Adrenal gland (tissue), 12 donors: ENCODE results near the gene SPAG16. TPM values are rescaled to one million over a fixed set of nuclear protein-coding genes. Genes with fewer than 3 reads are reported as not detected.

ENCODE experiments used
- DNase-seq, 7 donors: peaks; one replicate each; pipeline ENCODE4 v3.0.0-alpha.2; 2019 to 2020
- H3K27ac ChIP-seq, 5 donors: fragments of 200-600 bp; sonication (generic) in 4 of 5; 1 replicate in 3 of 5; 2 replicates in 2 of 5; pipeline versions ENCODE4 v1.5.1 to v1.8.0; 2016 to 2020; ENCODE audit warnings: mild to moderate bottlenecking in 1 of 5
- H3K27me3 ChIP-seq: fragments of 200-600 bp; 2 replicates; pipeline ENCODE4 v1.8.0; 2021
- H3K36me3 ChIP-seq, 2 donors: fragments of 200-600 bp; replicated peaks in 1 of 2; 1 replicate in 1 of 2; 2 replicates in 1 of 2; pipeline versions ENCODE4 v1.5.1 to v1.8.0; 2018 to 2022
- H3K4me1 ChIP-seq, 2 donors: fragments of 200-600 bp; replicated peaks in 1 of 2; 1 replicate in 1 of 2; 2 replicates in 1 of 2; pipeline versions ENCODE4 v1.5.1 to v1.8.0; 2018 to 2021
- H3K4me3 ChIP-seq, 4 donors: fragments of 200-600 bp; sonication (generic) in 3 of 4; one replicate each; pipeline ENCODE4 v1.5.1; 2016 to 2018
- H3K9me3 ChIP-seq, 3 donors: fragments of 200-600 bp; sonication (generic) in 1 of 3; replicated peaks in 1 of 3; 1 replicate in 2 of 3; 2 replicates in 1 of 3; pipeline versions ENCODE4 v1.5.1 to v1.8.0; 2016 to 2021
- POLR2A ChIP-seq, 2 donors: fragments of 450-650 bp; IDR thresholded peaks; one replicate each; pipeline ENCODE4 v1.6.1; 2017; ENCODE audit warnings: antibody characterized with exemption in 2 of 2, mild to moderate bottlenecking in 2 of 2, moderate library complexity in 1 of 2
- WGBS, 4 donors: extraction: QIAGEN DNeasy Blood & Tissue Kit in 2 of 4; methylation state at CpG; one replicate each; pipeline versions ENCODE4 v1.1.5 to v1.1.7; 2013 to 2017; 5-methylcytosine and 5-hydroxymethylcytosine counted together
- intact Hi-C, 2 donors: fragments of 100-400 bp; cut with DNase I; formaldehyde crosslinking; loops; one replicate each; pipeline versions ENCODE4 v1.14.1 to v1.15.0; 2022 to 2023
- polyA plus RNA-seq, 3 donors: library from polyadenylated mRNA; stranded (reverse); fragments of 200-250 nt in 2 of 3; fragments of 350-450 nt in 1 of 3; fragmentation: Illumina TruSeq in 1 of 3; extraction: RNeasy Lipid Tissue Mini Kit (QIAGEN cat#74804) in 1 of 3; gene quantifications; one replicate each; pipeline ENCODE4 v1.2.3, GENCODE V29; 2013 to 2014
- total RNA-seq, 9 donors: library from RNA; depleted of rRNA in 4 of 9; stranded (reverse); fragments of >200 nt in 4 of 9; fragments of 120-200 nt in 1 of 9; fragmentation: NEBNext Ultra II Directional in 1 of 9; extraction: Animal tissue kit (Norgen Biotek cat#: 25700) in 1 of 9; gene quantifications; one replicate each; pipeline versions ENCODE4 v1.1.0 to v1.2.4, GENCODE V29; 2013 to 2023
- TF ChIP-seq, protein P1 (sequence below), 6 experiments: fragments of 450-650 bp in 4 of 6; fragments of 200-600 bp in 2 of 6; sonication (generic) in 1 of 6; IDR thresholded peaks; 1 replicate in 5 of 6; 2 replicates in 1 of 6; pipeline versions ENCODE4 v1.5.1 to v1.8.0; 2016 to 2021; ENCODE audit warnings: antibody characterized with exemption in 6 of 6, mild to moderate bottlenecking in 2 of 6, moderate library complexity in 1 of 6
- donor health status: healthy with polysubstance abuse.
- donor health status: Bipolar disorder and iron deficiency.
- donor health status: DM: yes; HTN: yes; CAD: no.
- donor health status: DM: no; HTN: no; CAD: no.
- donor health status: DM: no; HTN: no; CAD: no.
- donor health status: DM: yes; HTN: yes; CAD: no.

SPAG16 gene
- total and polyA plus RNA-seq, 12 donors: 12.4 to 45.3 (median 21.8) TPM

GRCh38 chr2:213524164-213524563 lies 239.9 kb downstream of the SPAG16 start:
- H3K4me1 ChIP-seq: no peaks in the 10 kb centered on the region
- intact Hi-C loops: no loop called here
- no peaks in the 10 kb centered on the region for H3K27me3 ChIP-seq
- no peak overlapping the region for H3K4me3 ChIP-seq
- DNase-seq: no peak
- no peaks in the 10 kb centered on the region for H3K9me3 ChIP-seq
- TF ChIP-seq, protein P1, sequence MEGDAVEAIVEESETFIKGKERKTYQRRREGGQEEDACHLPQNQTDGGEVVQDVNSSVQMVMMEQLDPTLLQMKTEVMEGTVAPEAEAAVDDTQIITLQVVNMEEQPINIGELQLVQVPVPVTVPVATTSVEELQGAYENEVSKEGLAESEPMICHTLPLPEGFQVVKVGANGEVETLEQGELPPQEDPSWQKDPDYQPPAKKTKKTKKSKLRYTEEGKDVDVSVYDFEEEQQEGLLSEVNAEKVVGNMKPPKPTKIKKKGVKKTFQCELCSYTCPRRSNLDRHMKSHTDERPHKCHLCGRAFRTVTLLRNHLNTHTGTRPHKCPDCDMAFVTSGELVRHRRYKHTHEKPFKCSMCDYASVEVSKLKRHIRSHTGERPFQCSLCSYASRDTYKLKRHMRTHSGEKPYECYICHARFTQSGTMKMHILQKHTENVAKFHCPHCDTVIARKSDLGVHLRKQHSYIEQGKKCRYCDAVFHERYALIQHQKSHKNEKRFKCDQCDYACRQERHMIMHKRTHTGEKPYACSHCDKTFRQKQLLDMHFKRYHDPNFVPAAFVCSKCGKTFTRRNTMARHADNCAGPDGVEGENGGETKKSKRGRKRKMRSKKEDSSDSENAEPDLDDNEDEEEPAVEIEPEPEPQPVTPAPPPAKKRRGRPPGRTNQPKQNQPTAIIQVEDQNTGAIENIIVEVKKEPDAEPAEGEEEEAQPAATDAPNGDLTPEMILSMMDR (IDR thresholded peaks at IDR 0.05): no peak
- no peak for TF ChIP-seq POLR2A (IDR thresholded peaks at IDR 0.05)
- no peak overlapping the region for H3K27ac ChIP-seq
- H3K36me3 ChIP-seq: no peaks in the 10 kb centered on the region

DNA sequence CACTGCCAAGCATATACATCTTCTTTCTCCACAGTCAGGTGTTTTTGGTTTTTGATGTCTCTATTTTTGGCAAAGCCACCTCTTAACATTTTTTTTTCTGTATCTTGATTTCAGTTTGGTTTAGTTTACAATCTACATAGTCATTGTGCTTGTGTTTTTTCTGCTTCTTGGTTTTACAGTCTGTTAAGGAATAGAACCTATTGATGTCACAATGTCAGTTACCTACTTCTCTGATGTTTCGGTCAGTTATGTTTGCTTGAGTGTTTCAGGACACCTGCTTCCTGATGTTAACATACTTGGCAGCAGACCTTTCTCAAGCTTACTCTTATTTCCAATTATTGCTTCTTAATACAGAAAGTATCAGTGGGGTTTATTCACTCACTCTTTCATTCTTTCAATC lies 253.3 kb downstream of the SPAG16 start:
- Histone ChIP-seq H3K27me3 (no peaks in the 10 kb centered on the region), H3K4me3 (no peak overlapping the region), H3K36me3 (no peaks in the 10 kb centered on the region), H3K9me3 (no peaks in the 10 kb centered on the region), H3K4me1 (no peaks in the 10 kb centered on the region), H3K27ac (no peak overlapping the region)
- intact Hi-C loops: no loop called here
- TF ChIP-seq, protein P1 (IDR thresholded peaks at IDR 0.05): no peak
- no peak for TF ChIP-seq POLR2A (IDR thresholded peaks at IDR 0.05)
- DNase-seq: no peak
- 83 to 97% (median 87%) methylated on average over 1 of the region's 1 CpG for WGBS, 4 donors

DNA sequence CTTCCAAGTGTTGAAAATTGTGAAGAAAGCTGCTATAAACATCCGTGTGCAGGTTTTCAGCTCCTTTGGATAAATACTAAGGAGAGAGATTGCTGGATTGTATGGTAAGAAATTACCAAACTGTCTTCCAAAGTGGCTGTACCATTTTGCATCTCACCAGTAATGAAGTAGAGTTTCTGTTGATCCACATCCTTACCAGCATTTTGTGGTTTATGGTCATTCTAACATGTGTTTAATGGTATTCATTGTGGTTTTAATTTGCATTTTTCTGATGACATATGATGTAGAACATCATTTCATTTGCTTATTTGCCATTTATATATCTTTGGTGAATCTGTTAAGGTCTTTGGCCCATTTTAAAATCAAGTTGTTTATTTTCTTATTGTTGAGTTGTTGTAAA lies 260.7 kb downstream of the SPAG16 start:
- intact Hi-C loops: no loop called here
- 57 to 72% (median 69%) methylated on average over 1 of the region's 1 CpG for WGBS, 4 donors
- DNase-seq: no peak

DNA sequence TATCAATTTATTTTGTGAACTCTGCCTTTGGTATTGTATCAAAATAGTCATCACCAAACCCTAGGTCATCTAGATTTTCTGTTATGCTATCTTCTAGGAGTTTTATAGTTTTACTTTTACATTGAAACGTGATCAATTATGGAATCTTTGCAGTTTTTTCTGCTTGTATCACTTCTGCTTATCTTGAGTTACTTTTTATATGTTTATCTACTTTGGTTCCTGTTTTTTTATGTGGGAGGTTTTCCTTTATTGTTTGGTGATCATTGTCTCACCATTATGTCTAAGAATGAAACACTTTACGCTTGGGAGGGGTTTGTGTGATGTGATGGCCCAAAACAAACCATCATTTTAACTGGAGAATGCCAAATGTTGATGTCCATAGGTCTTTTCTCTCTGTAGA lies 261.2 kb downstream of the SPAG16 start:
- Histone ChIP-seq H3K36me3 (no peaks in the 10 kb centered on the region), H3K27me3 (no peaks in the 10 kb centered on the region), H3K4me1 (no peaks in the 10 kb centered on the region), H3K4me3 (no peak overlapping the region), H3K9me3 (no peaks in the 10 kb centered on the region), H3K27ac (no peak overlapping the region)
- intact Hi-C loops: no loop called here
- DNase-seq: no peak
- WGBS, 4 donors: 37 to 56% (median 47%) methylated on average over 2 of the region's 2 CpGs
- no peak for TF ChIP-seq POLR2A (IDR thresholded peaks at IDR 0.05)
- TF ChIP-seq, protein P1 (IDR thresholded peaks at IDR 0.05): no peak

More for the DNA sequence above, 260.7 kb downstream of the SPAG16 start:
- TF ChIP-seq, protein P1 (IDR thresholded peaks at IDR 0.05): no peak
- TF ChIP-seq POLR2A (IDR thresholded peaks at IDR 0.05): no peak
- Histone ChIP-seq H3K27me3 (no peaks in the 10 kb centered on the region), H3K36me3 (no peaks in the 10 kb centered on the region), H3K4me1 (no peaks in the 10 kb centered on the region), H3K9me3 (no peaks in the 10 kb centered on the region), H3K4me3 (no peak overlapping the region), H3K27ac (no peak overlapping the region)
